ENCODE measurements around the gene PRXL2A.
A peak's percentile ranks its signal among the peaks of the same experiment; 100 is the strongest.
"Not testable (repeated sequence)": the region's sequence is repeated elsewhere in the genome, so short reads cannot be mapped to it uniquely, and the experiment has no call there.

PRXL2A gene

DNA sequence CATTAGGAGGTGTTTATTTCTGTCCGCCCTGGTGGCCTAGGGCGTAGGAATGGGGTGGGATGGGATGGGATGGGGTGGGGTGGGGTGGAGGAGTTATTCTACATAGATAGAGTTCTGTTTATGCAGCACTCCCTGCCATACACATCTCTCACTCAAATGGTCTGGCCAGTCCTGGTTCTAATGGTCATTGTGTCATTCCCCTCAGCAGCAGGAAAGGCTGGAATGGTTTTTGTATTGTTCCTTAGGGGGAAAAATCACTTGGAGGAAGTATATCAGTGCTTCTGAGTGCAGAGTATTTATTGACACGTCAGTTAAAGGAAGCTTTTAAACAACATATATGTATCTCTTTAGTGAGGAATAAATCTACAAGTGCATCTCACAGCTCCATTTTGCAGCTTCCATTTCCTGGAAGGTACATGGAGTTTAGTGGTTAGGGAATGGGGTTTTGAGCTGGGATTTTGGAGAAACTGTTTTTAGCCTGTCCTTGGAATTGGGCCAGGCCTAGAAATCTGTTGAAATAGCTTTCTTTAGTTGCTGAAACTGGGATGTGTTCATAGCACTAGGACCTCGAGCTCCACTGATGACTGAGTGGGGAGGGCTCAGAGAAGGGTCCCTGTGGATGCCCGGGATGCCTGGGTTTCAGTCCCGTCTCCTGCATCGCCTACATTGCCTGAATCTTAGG is 54.1 kb downstream of the PRXL2A start:
- peak; percentile 64 for DNase-seq

DNA sequence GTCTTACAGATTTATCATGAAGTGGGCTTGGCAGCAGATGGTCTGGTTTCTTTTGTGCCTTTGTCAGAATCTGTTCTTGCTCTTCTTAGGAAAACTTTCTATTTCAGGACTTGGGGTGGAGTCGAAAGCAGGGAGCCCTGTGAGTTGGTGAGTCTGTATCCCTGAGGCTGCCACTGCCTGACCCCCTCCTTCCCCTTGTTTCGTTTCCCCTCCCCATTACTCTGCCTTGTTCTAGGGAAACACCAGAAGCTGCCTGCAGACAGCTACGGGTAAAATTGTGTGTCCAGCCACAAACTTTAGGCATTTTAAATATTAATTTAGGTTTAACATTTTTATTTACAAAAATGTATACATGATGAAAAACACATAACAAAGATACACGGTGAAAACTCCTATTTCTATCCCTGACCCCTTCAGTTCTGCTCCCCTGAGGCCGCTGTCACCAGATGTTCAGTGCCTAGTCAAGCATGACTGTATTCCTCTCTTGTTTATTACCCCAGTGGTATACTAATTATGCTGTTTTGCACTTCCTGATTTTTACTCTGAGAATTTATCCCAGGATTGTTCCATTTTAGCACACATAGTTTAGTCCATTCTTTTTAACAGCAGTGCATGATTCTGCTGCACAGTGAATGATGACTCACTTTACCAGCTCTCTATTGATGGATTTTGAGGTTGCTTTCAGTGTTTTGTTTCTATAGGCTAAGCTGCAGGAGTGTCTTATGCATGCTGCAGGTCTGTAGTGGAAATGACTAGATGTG is 54.8 kb downstream of the PRXL2A start:
- DNase-seq, result peak; percentile 77

DNA sequence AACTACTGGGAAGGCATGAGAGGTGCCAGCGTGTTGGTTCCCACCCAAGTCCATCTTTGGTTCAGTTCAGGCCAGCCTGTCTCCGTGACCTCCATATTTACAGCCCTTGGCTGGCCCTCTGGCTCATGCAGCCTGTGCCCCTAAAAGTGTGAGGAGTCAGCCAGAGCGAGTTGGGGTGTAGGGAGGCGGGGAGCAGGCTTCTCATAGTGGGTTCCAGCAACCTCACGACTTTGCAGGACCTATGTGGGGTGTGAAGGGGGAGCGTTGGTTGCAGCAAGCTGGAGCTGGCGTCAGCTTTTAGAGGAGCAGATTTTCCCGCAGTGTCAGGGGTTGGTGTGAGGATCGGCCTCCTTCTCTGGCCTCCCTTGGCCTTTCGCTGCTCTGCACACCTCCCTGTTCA is 55.5 kb downstream of the PRXL2A start:
- no peak for DNase-seq

GRCh38 chr10:80464557-80465450 is 56.5 kb downstream of the PRXL2A start:
- DNase-seq, result no peak

GRCh38 chr10:80465451-80465835 is 57.1 kb downstream of the PRXL2A start:
- DNase-seq, result no peak

DNA sequence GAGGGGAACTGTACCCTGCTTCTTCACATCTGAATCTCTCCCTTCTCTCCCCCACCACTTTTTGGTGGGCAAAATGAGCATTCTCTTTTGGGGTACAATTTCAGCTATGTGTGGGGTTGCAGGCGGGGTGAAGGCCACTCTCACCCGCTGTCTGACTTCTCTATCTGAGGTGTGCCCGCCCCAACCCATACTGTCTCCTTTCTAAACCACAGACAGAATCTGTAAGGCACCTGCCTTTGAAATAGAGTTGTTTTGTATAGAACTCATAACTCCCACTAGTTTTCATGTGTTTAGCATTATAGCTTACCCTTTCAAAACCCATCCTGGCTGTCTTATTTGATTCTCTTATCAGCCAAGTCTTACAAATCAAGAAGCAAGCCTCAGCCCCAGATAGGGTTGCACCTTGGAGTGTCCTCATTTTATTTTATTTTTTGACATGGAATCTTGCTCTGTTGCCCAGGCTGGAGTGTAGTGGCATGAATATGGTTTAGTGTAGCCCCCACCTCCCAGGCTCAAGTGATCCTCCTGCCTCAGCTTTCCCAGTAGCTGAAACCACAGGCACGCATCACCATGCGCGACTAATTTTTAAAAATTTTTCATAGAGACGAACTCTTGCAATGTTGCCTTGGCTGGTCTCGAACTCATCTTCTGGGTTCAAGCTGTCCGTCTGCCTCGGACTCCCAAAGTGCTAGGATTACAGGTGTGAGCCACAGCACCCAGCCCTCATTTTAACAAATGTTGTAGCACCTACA is 57.7 kb downstream of the PRXL2A start:
- no peak for DNase-seq

DNA sequence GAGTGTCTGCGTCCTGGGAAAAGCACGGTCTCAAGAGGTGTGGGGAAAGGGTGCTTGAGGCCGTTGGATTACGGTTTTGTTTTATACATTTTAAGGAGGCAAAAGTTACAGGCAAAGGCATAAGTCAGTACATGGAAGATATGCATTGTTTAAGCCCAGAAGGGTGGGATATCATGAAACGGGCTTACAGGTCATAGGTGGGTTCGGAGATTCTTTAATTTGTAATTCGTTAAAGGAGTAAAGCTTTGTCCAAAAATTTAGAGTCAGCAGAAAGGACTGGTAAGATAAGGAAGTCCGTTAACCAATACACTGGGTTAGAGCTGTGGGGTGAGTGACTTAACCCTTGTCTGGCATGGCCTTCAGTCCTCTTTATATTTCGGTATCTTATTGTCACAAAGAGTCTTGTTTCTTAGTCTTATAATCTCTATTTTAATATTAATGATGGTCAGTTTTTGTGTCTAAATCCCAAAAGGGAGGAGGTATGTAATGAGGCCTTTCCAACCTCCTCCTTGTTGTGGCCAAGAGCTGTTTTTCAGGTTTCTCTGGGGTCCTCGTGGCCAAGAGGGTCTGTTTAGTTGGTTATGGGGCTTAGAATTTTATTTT is 58.5 kb downstream of the PRXL2A start:
- no peak for DNase-seq

DNA sequence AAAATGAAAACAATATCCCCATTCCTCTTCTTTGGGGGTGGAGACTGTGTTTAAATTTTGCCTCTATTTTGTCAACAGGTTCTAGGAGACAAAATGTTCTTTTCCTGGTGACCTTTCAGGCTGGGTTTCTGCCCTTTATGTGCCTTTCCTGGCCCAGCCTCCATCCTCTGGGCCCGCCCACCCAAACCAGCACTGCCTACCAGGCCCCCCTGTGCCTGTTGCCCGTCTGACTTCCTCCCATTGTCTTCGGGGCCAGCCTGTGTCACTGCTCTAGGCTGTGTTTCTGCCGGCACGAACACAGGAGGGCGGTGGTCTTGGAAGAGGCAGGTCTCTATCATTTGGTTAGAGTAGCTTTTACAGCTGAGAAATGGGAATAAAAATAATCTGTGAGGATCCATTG is 59.7 kb downstream of the PRXL2A start:
- DNase-seq, result no peak

- no peak for DNase-seq
Observed at GRCh38 chr10:80468806-80469421, 60.6 kb downstream of the PRXL2A start.

GRCh38 chr10:80470266-80470665 is 61.9 kb downstream of the PRXL2A start:
- DNase-seq, result no peak

DNA sequence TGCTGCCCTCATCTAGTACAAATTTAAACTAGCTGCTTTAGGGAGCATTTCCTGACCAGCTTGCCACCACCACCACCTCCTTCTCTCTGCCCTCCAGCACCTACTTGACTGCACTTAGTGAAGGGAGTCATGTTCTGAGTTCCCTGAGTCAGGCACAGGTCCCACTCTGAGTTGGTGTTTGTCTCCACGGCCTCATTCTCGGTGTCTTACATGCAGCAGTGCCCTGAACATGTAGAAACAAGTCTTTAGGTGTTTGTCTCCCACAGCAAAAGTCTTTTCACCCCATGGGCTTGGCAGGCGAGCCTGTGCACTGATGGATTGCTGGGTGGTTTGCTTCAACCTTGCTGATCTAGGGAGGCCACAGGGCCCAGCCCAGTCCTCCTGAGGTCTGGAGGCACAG is 62.6 kb downstream of the PRXL2A start:
- DNase-seq, result no peak

GRCh38 chr10:80471715-80472233 is 63.4 kb downstream of the PRXL2A start:
- no peak for DNase-seq

DNA sequence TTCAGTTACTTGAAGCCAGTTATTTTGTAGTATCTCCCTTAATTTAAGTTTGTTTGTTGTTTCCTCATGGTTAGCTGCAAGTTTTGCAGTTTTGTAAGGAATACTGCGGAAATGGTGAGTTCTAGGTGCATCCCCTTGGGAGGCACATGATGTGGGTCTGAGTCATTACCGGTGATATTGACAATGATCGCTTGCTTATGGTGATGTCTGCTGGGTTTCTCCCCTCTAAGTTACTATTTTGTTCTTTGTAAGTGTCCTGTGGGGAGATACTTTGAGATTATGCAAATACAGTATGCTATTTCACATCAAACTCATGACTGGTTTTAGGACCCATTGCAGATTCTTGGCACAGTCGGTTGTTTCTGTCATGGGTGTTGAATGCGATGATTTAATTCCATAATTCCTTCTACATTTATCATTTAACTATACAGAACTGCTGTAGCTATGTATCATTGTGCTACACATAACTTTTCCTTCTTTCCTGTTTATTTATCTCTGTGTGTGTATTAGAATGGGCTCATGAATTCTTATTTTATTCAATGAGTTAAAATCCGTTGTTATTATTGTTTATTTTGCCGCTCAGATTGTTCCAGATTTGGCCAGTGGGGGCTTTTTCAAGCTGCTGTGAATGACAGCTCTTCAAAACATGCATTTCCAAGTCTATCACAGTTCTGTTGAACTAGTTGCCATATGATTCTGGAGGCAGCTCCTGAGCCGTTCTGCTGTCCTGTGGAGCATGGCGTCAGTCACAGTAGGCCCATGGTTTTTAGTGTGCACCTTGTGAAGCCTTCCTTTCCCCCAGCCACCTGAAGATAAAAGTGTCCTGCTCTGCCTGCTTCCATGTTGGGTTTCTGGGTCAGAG is 64.1 kb downstream of the PRXL2A start:
- DNase-seq, result peak; percentile 87

DNA sequence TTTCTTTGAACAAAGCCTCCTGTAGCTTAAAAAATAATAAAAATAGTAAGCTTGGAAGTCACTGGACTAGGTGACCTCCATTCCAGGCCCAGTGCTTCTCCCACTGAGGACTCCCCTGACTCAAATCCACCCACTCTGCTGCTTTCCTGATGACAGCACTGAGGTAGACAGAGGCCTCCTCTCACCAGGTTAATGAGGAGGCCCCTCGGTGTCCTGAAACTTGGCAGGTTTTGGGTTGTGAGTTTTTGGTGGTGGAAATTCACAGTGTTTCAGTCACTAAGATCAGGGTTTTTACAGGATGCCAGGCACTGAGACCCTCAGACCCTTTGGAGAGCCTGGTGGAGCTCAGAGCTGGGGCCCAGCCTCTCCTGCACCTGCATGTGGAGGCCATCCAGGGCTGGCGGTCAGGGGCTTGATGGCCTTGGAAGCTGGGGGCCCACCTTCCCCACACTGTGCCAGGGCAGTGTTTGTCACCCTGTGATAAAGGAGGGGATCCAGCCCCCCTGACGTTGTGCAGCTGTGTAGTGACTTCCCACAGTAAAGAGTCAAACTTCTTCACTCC is 64.8 kb downstream of the PRXL2A start:
- no peak for DNase-seq

DNA sequence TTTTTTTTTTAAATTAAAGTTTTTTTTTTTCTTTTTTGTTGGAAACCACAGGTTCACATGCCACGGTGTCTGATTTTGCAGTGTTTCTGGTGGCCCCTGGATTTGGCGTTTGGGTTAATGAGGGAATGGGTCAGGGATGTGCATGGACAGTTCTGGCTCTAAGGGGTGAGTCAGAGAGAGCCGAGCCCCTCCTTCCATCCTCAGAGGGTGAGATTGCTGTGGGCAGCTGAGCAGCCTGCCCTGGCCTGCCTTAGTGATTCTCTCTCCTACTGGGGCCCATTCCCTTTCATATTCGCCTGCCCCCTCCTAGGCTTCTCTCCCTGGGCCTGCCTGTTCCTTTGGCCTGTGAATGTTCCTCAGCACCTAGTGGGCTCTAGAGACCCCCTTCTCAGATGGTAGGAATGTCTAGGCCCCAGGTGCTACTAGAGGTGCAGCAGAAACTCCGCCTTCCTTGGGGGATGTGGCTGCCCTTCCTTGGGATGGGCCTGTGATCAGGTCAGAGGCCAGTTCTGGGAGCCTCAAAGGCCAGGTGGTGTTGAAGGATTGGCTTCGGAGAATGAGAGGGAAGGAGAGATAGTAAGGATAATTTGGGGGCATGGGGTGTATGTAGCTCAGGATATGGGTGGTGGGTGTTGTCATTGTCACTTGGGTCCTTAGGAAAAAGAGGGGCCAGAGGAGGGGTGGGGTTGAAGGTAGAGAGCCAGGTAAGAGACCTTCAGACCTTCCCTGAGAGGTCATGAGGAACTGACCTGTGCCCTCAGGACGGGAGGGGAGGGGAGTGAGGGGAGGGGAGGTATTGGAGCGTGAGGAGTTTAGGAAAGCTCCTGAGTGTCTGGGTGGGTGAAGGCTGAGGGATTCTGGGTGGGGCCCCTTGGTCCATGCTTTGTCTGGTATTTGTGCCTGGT is 65.6 kb downstream of the PRXL2A start:
- DNase-seq, result no peak

DNA sequence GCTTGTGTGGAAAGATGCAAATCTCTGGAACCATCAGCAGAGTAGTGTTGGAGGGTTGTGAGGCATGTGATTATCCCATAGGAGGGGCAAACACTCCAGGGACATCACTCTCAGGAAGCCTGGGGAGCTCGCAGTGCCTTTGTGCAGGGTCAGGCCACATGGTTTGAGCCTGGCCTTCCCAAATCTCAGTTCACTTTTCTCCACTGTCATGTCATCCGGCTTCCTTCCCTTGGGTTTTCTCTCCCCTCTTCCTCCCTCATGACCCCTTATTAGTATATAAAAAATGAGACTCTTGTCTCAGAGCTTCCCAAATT is 66.2 kb downstream of the PRXL2A start:
- no peak for DNase-seq

- DNase-seq, result no peak
Observed at GRCh38 chr10:80474941-80475340, 66.6 kb downstream of the PRXL2A start.

DNA sequence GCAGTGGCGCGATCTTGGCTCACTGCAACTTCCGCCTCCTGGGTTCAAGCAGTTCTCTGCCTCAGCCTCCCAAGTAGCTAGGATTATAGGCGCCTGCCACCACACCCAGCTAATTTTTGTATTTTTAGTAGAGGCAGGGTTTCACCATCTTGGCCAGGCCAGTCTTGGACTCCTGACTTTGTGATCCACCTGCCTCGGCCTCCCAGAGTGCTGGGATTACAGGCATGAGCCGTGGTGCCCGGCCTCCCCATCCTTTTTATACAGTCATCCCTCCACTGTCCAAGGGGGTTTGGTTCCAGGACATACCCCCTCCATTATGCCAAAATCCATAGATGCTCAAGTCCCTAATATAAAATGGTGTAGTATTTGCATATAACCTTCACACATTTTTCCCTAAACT is 67.3 kb downstream of the PRXL2A start:
- DNase-seq, result not testable (repeated sequence)

DNA sequence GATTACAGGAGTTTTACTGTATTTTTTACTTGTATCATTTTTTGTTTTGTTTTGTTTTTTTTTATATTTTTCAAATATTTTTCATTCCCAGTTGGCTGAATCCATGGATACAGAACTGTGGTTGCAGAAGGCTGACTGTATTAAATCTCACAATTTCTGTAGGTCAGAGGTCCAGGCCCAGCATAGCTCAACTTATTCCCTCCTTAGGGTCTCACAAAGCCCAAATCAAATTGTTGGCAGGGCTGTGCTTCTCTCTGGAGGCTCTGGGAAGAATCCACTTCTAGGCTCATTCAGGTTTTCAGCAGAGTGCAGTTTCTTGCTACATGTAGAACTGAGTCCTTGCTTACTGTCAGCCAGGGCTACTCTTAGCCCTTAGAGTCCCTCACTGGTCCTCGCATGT is 68.3 kb downstream of the PRXL2A start:
- DNase-seq, result no peak
